Transverse colon (tissue), 3 donors: ENCODE results near the gene JAKMIP1.

Experiments
- POLR2A ChIP-seq: fragments of 450-650 bp; IDR thresholded peaks from one replicate; pipeline ENCODE4 v1.6.1; 2016; ENCODE audit warnings: antibody characterized with exemption, mild to moderate bottlenecking, moderate library complexity
- TF ChIP-seq, protein P1 (sequence below), 5 experiments: fragments of 200-600 bp in 3 of 5; fragments of 450-650 bp in 2 of 5; sonication (generic) in 3 of 5; IDR thresholded peaks; 1 replicate in 2 of 5; 2 replicates in 3 of 5; pipeline ENCODE4 v1.5.1; 2016 to 2017; ENCODE audit warnings: antibody characterized with exemption in 5 of 5, inconsistent platforms in 3 of 5, mild to moderate bottlenecking in 2 of 5, moderate library complexity in 1 of 5

DNA sequence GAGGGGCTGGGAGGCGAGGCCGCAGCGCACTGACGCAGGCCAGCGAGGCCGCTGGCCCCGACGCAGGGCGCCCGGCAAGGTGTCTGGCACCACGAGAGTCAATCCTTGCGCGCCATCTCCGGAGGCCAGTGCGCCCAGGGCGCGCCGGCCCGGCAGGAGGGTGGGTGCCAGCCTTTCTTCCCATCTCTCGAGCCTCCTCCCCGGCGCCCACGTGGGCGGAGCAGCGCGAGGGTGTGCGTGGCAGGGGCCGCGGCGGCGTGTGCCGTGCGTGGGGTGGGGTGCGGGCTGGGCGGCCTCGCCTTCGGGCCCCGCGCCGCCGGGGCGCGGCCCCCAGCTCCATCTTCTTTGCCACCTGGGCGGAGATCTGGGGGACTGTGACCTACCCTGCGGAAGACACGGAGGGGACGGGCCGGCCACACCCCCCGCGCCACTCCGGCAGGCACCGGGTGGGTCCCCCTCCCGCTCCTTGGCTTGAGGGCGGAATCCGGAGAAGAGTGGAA is 877 bp downstream of the JAKMIP1 start:
- TF ChIP-seq, protein P1, sequence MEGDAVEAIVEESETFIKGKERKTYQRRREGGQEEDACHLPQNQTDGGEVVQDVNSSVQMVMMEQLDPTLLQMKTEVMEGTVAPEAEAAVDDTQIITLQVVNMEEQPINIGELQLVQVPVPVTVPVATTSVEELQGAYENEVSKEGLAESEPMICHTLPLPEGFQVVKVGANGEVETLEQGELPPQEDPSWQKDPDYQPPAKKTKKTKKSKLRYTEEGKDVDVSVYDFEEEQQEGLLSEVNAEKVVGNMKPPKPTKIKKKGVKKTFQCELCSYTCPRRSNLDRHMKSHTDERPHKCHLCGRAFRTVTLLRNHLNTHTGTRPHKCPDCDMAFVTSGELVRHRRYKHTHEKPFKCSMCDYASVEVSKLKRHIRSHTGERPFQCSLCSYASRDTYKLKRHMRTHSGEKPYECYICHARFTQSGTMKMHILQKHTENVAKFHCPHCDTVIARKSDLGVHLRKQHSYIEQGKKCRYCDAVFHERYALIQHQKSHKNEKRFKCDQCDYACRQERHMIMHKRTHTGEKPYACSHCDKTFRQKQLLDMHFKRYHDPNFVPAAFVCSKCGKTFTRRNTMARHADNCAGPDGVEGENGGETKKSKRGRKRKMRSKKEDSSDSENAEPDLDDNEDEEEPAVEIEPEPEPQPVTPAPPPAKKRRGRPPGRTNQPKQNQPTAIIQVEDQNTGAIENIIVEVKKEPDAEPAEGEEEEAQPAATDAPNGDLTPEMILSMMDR (IDR thresholded peaks at IDR 0.05), result no peak
- no peak for TF ChIP-seq POLR2A
